ENCODE results near the gene TCEAL6. TPM values are rescaled to one million over a fixed set of nuclear protein-coding genes. Genes with fewer than 3 reads are reported as not detected.
A peak's percentile ranks its signal among the peaks of the same experiment; 100 is the strongest.
"Not testable (repeated sequence)": the region's sequence is repeated elsewhere in the genome, so short reads cannot be mapped to it uniquely, and the experiment has no call there.

TCEAL6 gene
- not detected in 2 replicates for polyA plus RNA-seq (2013)

DNA sequence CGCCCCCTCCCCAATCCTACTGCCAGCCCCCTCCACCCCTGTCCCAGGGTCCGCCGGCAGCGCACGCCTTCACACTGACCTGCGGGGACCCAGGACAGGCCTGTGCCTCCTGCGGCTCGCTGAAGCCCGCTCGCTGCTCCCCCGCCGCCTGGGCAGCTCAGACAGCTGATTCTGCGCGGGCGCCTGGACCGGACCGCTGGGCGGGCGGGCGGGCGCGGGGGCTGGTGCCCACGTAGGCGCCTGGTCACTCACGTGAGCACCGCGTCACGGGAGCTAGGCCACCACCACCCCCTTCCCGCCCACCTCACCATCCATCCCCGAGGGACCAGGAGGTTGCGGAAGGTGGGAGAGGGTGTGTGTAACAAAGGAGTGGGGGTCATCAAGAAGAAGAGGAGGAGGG is at the start of gene TCEAL6:
Gene TCEAL6, minus strand, starts transcription at position 208 of the 400 bp plus-strand sequence.
- DNase-seq; H2AFZ ChIP-seq (ENCODE audit: insufficient read depth, low read length, poor library complexity); H3K14ac ChIP-seq (ENCODE audit: low read length); H3K4me1 ChIP-seq (ENCODE audit: control insufficient read depth in 1 of 2, insufficient read depth in 2 of 2, low read length in 2 of 2); H3K27me3 ChIP-seq (ENCODE audit: insufficient read depth, low read length); H3K23ac ChIP-seq (ENCODE audit: low read length); H3K79me1 ChIP-seq (ENCODE audit: low read length); H3K9ac ChIP-seq (ENCODE audit: low read length); H4K91ac ChIP-seq (ENCODE audit: low read depth, low read length); H3K9me3 ChIP-seq (ENCODE audit: insufficient read depth, low read depth, low read length); H2BK12ac ChIP-seq (ENCODE audit: low read length); H3K27ac ChIP-seq (ENCODE audit: low read depth, low read length); H4K12ac ChIP-seq (ENCODE audit: low read depth, low read length); H3K18ac ChIP-seq (ENCODE audit: low read length); H3K4ac ChIP-seq (ENCODE audit: low read depth, low read length); H3K4me2 ChIP-seq (ENCODE audit: low read length); H3K4me3 ChIP-seq (ENCODE audit: low read depth, low read length); H2BK120ac ChIP-seq (ENCODE audit: insufficient read depth, low read length, poor library complexity); H4K8ac ChIP-seq (ENCODE audit: low read depth, low read length); H3K79me2 ChIP-seq (ENCODE audit: control insufficient read depth, insufficient read depth, low read length, poor library complexity); H3K36me3 ChIP-seq (ENCODE audit: control insufficient read depth in 1 of 2, insufficient read depth in 2 of 2, low read length in 2 of 2); H2BK5ac ChIP-seq (ENCODE audit: low read depth, low read length, poor library complexity); H2AK5ac ChIP-seq (ENCODE audit: low read length): not testable (repeated sequence)
- no CpG with 5 or more reads among the region's 31 CpGs for WGBS (ENCODE audit: extremely low coverage, insufficient coverage, insufficient read length)

DNA sequence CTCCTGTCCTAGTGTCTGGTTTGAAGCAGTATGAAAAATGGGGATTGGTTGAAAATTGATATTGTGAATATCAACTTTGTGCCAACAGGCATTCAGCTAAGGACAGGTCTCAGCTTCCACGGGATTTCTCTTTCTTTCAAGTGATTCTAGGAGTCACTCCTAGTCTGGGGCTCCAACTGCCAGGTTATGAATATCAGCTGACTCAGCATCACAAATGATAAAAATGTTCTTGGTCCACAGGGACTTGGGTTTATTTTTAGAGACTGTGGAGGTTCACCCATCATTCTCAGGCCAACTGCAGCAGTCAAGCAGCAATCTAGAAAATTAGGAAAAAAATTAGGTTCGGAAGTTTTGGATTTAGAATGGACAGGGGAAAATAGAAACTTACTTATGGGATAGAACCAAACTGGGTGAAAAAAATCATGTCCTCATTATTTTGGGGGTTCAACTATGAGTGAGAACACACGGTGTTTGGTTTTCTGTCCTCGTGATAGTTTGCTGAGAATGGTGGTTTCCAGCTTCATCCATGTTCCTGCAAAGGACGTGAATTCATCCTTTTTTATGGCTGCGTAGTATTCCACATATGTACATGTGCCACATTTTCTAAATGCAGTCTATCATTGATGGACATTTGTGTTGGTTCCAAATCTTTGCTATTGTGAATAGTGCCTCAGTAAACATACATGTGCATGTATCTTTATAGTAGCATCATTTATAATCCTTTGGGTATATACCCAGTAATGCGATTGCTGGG is 43.9 kb upstream of the TCEAL6 start:
- Histone ChIP-seq H3K4me3 (ENCODE audit: low read depth, low read length) (no peak overlapping the region), H4K8ac (ENCODE audit: low read depth, low read length) (no peak overlapping the region), H3K36me3 (ENCODE audit: control insufficient read depth in 1 of 2, insufficient read depth in 2 of 2, low read length in 2 of 2) (no peaks in the 10 kb centered on the region), H3K4me1 (ENCODE audit: control insufficient read depth in 1 of 2, insufficient read depth in 2 of 2, low read length in 2 of 2) (no peaks in the 10 kb centered on the region), H3K79me2 (ENCODE audit: control insufficient read depth, insufficient read depth, low read length, poor library complexity) (no peaks in the 10 kb centered on the region), H2BK12ac (ENCODE audit: low read length) (no peak overlapping the region), H4K12ac (ENCODE audit: low read depth, low read length) (no peak overlapping the region), H3K14ac (ENCODE audit: low read length) (no peak overlapping the region), H4K91ac (ENCODE audit: low read depth, low read length) (no peak overlapping the region), H3K9me3 (ENCODE audit: insufficient read depth, low read depth, low read length) (peaks cover 2% of the 10 kb centered on the region), H2BK5ac (ENCODE audit: low read depth, low read length, poor library complexity) (no peak overlapping the region), H2AK5ac (ENCODE audit: low read length) (no peak overlapping the region), H2AFZ (ENCODE audit: insufficient read depth, low read length, poor library complexity) (no peak overlapping the region), H3K79me1 (ENCODE audit: low read length) (no peaks in the 10 kb centered on the region), H3K27me3 (ENCODE audit: insufficient read depth, low read length) (no peaks in the 10 kb centered on the region), H3K27ac (ENCODE audit: low read depth, low read length) (no peak overlapping the region), H3K4ac (ENCODE audit: low read depth, low read length) (no peak overlapping the region), H2BK120ac (ENCODE audit: insufficient read depth, low read length, poor library complexity) (no peak overlapping the region), H3K18ac (ENCODE audit: low read length) (no peak overlapping the region), H3K9ac (ENCODE audit: low read length) (no peak overlapping the region), H3K4me2 (ENCODE audit: low read length) (no peak overlapping the region), H3K23ac (ENCODE audit: low read length) (no peak overlapping the region)
- no peak for DNase-seq
- WGBS (ENCODE audit: extremely low coverage, insufficient coverage, insufficient read length), result no CpG with 5 or more reads among the region's 7 CpGs

DNA sequence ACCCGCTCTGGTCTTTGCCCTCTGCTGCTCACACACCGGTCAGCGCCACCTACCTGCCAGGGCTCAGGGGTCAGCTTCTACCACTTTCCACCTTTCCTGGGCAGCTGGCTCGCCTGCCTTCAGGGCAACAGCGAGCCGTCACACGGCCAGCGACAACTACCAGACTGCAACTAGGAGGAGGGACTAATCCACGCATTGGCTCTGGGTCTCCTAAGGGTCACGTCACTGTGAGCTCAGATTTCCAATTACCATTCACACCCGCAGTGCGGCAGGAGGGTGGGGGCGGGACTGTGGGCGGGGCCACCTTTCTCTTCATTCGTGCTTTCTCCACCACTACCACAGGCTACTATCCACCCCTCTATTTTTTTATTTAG is 13.5 kb upstream of the TCEAL6 start, which contains the start of gene BEX5:
Gene BEX5, minus strand, starts transcription at position 172 of the 374 bp plus-strand sequence. CDS start 1,712 bp downstream, outside the sequence.
- no peak within 1 kb of the TSS for H4K91ac ChIP-seq (ENCODE audit: low read depth, low read length)
- WGBS (ENCODE audit: extremely low coverage, insufficient coverage, insufficient read length), result no CpG with 5 or more reads among the region's 15 CpGs
- no peaks in the 10 kb centered on the region for H3K79me2 ChIP-seq (ENCODE audit: control insufficient read depth, insufficient read depth, low read length, poor library complexity)
- no peak within 1 kb of the TSS for H2AFZ ChIP-seq (ENCODE audit: insufficient read depth, low read length, poor library complexity)
- H2BK120ac ChIP-seq (ENCODE audit: insufficient read depth, low read length, poor library complexity), result no peak within 1 kb of the TSS
- no peaks in the 10 kb centered on the region for H3K27me3 ChIP-seq (ENCODE audit: insufficient read depth, low read length)
- peaks cover 7 to 8% of the 10 kb centered on the region in 2 experiments for H3K4me1 ChIP-seq (ENCODE audit: control insufficient read depth in 1 of 2, insufficient read depth in 2 of 2, low read length in 2 of 2)
- no peak within 1 kb of the TSS for H2AK5ac ChIP-seq (ENCODE audit: low read length)
- H3K79me1 ChIP-seq (ENCODE audit: low read length), result no peaks in the 10 kb centered on the region
- no peak within 1 kb of the TSS for H3K27ac ChIP-seq (ENCODE audit: low read depth, low read length)
- no peak within 1 kb of the TSS for H2BK12ac ChIP-seq (ENCODE audit: low read length)
- H4K8ac ChIP-seq (ENCODE audit: low read depth, low read length), result no peak within 1 kb of the TSS
- H3K36me3 ChIP-seq (ENCODE audit: control insufficient read depth in 1 of 2, insufficient read depth in 2 of 2, low read length in 2 of 2), result no peaks in the 10 kb centered on the region
- no peaks in the 10 kb centered on the region for H3K9me3 ChIP-seq (ENCODE audit: insufficient read depth, low read depth, low read length)
- DNase-seq, result no peak
- no peak within 1 kb of the TSS for H3K9ac ChIP-seq (ENCODE audit: low read length)
- peak within 1 kb of the TSS; percentile 58 for H3K4me2 ChIP-seq (ENCODE audit: low read length)
- no peak within 1 kb of the TSS for H2BK5ac ChIP-seq (ENCODE audit: low read depth, low read length, poor library complexity)
- no peak within 1 kb of the TSS for H3K18ac ChIP-seq (ENCODE audit: low read length)
- H4K12ac ChIP-seq (ENCODE audit: low read depth, low read length), result no peak within 1 kb of the TSS
- no peak within 1 kb of the TSS for H3K4ac ChIP-seq (ENCODE audit: low read depth, low read length)
- H3K23ac ChIP-seq (ENCODE audit: low read length), result no peak within 1 kb of the TSS
- H3K4me3 ChIP-seq (ENCODE audit: low read depth, low read length), result peak within 1 kb of the TSS; percentile 36
- H3K14ac ChIP-seq (ENCODE audit: low read length), result no peak within 1 kb of the TSS

DNA sequence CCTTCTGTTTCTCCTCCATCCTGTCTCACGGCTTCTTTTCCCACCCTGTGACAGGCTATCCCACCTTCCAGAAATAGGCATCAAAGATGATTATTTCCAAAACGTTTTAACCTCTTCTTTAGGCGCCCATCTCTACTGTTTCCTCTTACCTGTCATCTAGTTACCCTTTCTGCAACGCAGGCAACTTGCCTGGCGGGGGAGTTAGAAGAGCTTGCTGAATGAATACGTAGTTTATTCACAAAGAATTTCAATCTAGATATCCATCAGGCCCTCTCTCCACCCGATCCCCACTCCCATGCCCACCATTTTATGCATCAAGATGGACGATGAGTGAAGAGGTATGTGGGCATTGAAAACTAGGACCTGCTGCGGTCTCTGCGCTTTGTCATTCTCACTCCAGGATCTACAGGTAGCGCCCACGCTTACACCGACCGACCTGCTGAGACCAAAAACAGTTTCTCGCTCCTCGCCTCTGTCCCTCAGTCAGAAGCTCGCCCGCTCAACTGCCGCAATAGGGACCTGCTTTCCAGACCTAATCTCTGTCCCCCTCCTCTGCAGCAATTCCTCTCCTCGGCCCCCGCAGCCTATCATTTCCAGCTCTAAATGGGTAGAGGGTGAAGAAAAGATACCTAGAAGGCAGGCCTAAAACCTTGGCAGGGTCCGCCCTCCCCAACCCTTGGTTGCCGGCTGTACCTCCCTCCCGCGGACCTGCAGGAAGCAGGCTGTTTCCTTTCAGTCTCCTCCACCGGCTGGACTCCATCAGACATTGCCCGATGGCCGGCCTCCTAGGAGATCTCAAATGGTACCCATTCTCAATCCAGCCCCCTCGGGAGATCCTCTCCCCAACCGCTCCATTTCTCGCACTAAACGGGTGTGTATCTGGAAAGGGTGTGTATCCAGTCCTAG is 12.9 kb upstream of the TCEAL6 start:
- Histone ChIP-seq H2AFZ (ENCODE audit: insufficient read depth, low read length, poor library complexity) (no peak overlapping the region), H3K27ac (ENCODE audit: low read depth, low read length) (no peak overlapping the region), H3K27me3 (ENCODE audit: insufficient read depth, low read length) (no peaks in the 10 kb centered on the region), H3K79me1 (ENCODE audit: low read length) (no peaks in the 10 kb centered on the region), H2BK120ac (ENCODE audit: insufficient read depth, low read length, poor library complexity) (no peak overlapping the region), H4K91ac (ENCODE audit: low read depth, low read length) (no peak overlapping the region), H3K23ac (ENCODE audit: low read length) (no peak overlapping the region), H4K8ac (ENCODE audit: low read depth, low read length) (no peak overlapping the region), H3K4ac (ENCODE audit: low read depth, low read length) (no peak overlapping the region), H3K36me3 (ENCODE audit: control insufficient read depth in 1 of 2, insufficient read depth in 2 of 2, low read length in 2 of 2) (no peaks in the 10 kb centered on the region), H3K79me2 (ENCODE audit: control insufficient read depth, insufficient read depth, low read length, poor library complexity) (no peaks in the 10 kb centered on the region), H2BK5ac (ENCODE audit: low read depth, low read length, poor library complexity) (no peak overlapping the region), H3K9me3 (ENCODE audit: insufficient read depth, low read depth, low read length) (no peaks in the 10 kb centered on the region), H3K4me3 (ENCODE audit: low read depth, low read length) (peak overlapping the region; percentile 36), H3K4me2 (ENCODE audit: low read length) (peak overlapping the region; percentile 58), H3K9ac (ENCODE audit: low read length) (no peak overlapping the region), H3K4me1 (ENCODE audit: control insufficient read depth in 1 of 2, insufficient read depth in 2 of 2, low read length in 2 of 2) (peaks cover 7 to 8% of the 10 kb centered on the region in 2 experiments), H2AK5ac (ENCODE audit: low read length) (no peak overlapping the region), H2BK12ac (ENCODE audit: low read length) (no peak overlapping the region), H3K14ac (ENCODE audit: low read length) (no peak overlapping the region), H4K12ac (ENCODE audit: low read depth, low read length) (no peak overlapping the region), H3K18ac (ENCODE audit: low read length) (no peak overlapping the region)
- no CpG with 5 or more reads among the region's 32 CpGs for WGBS (ENCODE audit: extremely low coverage, insufficient coverage, insufficient read length)
- DNase-seq, result no peak

Measured in trophoblast cell (in vitro differentiated cells and primary cell).